Uterus (tissue), 4 donors: Measurements from ENCODE around the gene FBL. TPM values are rescaled to one million over a fixed set of nuclear protein-coding genes. Genes with fewer than 3 reads are reported as not detected.

Experiments
- DNase-seq, 2 donors: peaks; one replicate each; pipeline ENCODE4 v3.0.0-alpha.2; 2019 to 2020
- H3K27ac ChIP-seq, 2 donors: fragments of 200-600 bp; sonication (generic); 1 replicate in 1 of 2; 2 replicates in 1 of 2; pipeline ENCODE4 v1.5.1; 2016 to 2018
- H3K27me3 ChIP-seq, 2 donors: fragments of 200-600 bp; sonication (generic); one replicate each; pipeline ENCODE4 v1.5.1; 2018 to 2019; ENCODE audit warnings: control low read depth in 1 of 2
- H3K36me3 ChIP-seq, 2 donors: fragments of 200-600 bp; sonication (generic); one replicate each; pipeline ENCODE4 v1.5.1; 2019; ENCODE audit warnings: control low read depth in 1 of 2
- H3K4me1 ChIP-seq, 2 donors: fragments of 200-600 bp; sonication (generic); one replicate each; pipeline ENCODE4 v1.5.1; 2018 to 2019; ENCODE audit warnings: control low read depth in 1 of 2
- H3K4me3 ChIP-seq, 2 donors: fragments of 200-600 bp; sonication (generic); 1 replicate in 1 of 2; 2 replicates in 1 of 2; pipeline ENCODE4 v1.5.1; 2018 to 2019; ENCODE audit warnings: mild to moderate bottlenecking in 1 of 2
- H3K9me3 ChIP-seq, 2 donors: fragments of 200-600 bp; sonication (generic); one replicate each; pipeline ENCODE4 v1.5.1; 2019; ENCODE audit warnings: control low read depth in 1 of 2
- POLR2A ChIP-seq, 2 donors: fragments of 450-650 bp; IDR thresholded peaks; one replicate each; pipeline ENCODE4 v1.6.1; 2016; ENCODE audit warnings: antibody characterized with exemption in 2 of 2, mild to moderate bottlenecking in 1 of 2, moderate library complexity in 1 of 2
- intact Hi-C: fragments of 100-400 bp; cut with DNase I; formaldehyde crosslinking; loops from one replicate; pipeline ENCODE4 v1.15.1; 2023; ENCODE audit warnings: low total_unique reads
- total RNA-seq, 4 donors: library from RNA; depleted of rRNA in 3 of 4; stranded (reverse); fragments of >200 nt in 3 of 4; gene quantifications; one replicate each; pipeline versions ENCODE4 v1.1.0 to v1.2.4, GENCODE V29; 2014 to 2023
- TF ChIP-seq, protein P1 (sequence below), 4 experiments: fragments of 200-600 bp in 2 of 4; fragments of 450-650 bp in 2 of 4; sonication (generic) in 2 of 4; IDR thresholded peaks; one replicate each; pipeline ENCODE4 v1.5.1; 2016 to 2019; ENCODE audit warnings: antibody characterized with exemption in 4 of 4, mild to moderate bottlenecking in 2 of 4, moderate library complexity in 1 of 4
- donor health status: DM: yes; HTN: yes; CAD: no.

FBL gene
- total RNA-seq, 4 donors from 2014 or later = 71.7 to 327 (median 277) TPM

DNA sequence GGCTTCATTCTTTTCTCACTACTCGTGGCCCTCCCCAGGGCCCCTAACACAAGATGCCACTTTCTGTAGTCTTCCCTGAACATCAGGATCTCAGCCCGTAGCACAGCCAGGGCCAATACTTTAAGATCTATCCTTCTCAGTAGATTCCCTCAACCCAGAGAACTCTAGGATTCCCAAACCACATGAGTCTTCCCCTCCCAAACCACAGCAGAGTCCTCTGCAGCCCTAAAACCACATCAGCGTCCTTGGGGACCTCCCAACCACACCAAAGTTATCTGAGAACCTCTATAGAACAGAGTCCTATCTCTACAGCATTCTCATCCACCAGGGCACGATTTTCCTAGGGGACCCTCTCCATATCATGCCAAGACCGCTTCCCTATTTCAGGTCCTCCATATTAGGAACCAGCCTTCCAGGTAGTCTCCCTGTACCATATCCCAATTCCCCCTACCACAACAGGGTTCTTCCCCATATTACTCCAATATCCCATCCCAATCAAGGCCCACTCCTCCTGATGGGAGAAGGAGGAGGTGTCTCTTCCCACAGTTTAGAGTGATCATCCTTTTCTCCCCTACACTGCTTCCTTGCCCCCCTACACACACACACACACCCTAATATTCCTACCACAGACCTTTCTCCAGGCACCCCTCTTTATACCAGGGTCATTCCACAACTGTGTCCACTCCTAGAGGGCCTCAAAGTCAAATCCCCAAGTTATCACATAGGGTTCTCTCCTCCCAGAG, 13.7 kb downstream of the FBL start:
- Histone ChIP-seq H3K4me1 (peaks cover 0 to 14% of the 10 kb centered on the region in 2 donors), H3K4me3 (peak overlapping the region; percentile 90 to 92), H3K27ac (peak overlapping the region; percentile 89), H3K9me3 (no peaks in the 10 kb centered on the region), H3K27me3 (no peaks in the 10 kb centered on the region), H3K36me3 (no peaks in the 10 kb centered on the region)
- intact Hi-C loops = no loop called here
- no peak for TF ChIP-seq POLR2A (IDR thresholded peaks at IDR 0.05)
- TF ChIP-seq, protein P1, sequence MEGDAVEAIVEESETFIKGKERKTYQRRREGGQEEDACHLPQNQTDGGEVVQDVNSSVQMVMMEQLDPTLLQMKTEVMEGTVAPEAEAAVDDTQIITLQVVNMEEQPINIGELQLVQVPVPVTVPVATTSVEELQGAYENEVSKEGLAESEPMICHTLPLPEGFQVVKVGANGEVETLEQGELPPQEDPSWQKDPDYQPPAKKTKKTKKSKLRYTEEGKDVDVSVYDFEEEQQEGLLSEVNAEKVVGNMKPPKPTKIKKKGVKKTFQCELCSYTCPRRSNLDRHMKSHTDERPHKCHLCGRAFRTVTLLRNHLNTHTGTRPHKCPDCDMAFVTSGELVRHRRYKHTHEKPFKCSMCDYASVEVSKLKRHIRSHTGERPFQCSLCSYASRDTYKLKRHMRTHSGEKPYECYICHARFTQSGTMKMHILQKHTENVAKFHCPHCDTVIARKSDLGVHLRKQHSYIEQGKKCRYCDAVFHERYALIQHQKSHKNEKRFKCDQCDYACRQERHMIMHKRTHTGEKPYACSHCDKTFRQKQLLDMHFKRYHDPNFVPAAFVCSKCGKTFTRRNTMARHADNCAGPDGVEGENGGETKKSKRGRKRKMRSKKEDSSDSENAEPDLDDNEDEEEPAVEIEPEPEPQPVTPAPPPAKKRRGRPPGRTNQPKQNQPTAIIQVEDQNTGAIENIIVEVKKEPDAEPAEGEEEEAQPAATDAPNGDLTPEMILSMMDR (IDR thresholded peaks at IDR 0.05) = no peak
- no peak for DNase-seq

DNA sequence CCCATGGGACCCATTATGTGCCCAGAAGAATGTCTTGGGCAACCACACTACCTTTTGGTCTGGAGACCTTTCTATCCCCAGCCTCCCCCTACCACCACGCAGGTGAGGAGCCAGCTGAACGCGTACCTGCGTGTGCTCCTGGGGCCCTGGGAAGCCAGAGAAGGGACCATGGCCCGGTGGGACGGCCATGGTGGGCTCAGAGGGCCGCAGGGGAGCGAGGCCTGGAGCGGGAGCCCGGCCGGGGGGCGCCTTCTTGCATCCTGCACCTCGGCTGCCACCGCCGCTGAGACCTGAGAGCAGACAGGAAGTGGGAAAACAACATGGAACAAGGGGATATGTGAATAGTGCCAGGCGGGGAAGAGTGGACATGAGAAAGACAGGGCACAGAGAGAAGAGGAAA, 14.5 kb downstream of the FBL start:
- H3K27ac ChIP-seq = no peak overlapping the region
- H3K27me3 ChIP-seq = no peaks in the 10 kb centered on the region
- no peaks in the 10 kb centered on the region for H3K36me3 ChIP-seq
- H3K9me3 ChIP-seq = no peaks in the 10 kb centered on the region
- intact Hi-C loops = no loop called here
- peaks cover 0 to 14% of the 10 kb centered on the region in 2 donors for H3K4me1 ChIP-seq
- no peak for TF ChIP-seq POLR2A (IDR thresholded peaks at IDR 0.05)
- TF ChIP-seq, protein P1 (IDR thresholded peaks at IDR 0.05) = no peak
- DNase-seq = no peak
- H3K4me3 ChIP-seq = no peak overlapping the region

DNA sequence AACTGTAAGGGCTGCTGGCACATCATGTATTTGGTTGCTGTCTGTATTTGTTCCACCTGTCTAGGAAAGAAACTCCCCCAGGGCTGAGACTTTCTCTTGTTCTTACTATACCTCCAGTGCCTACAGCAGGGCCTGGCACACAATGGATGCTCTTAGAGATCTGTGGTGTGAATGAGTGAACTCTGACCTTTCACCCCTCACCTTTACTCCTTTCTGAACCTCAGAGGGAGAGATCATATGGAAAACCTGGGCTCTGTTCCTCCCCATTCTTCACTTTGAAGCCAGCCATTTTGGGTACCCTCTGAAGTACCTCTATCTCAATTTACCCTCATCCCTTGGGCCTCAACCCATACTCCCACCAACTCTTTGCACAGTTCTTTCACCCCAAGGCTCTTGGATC, 15.3 kb downstream of the FBL start:
- DNase-seq = no peak
- Histone ChIP-seq H3K27me3 (no peaks in the 10 kb centered on the region), H3K9me3 (no peaks in the 10 kb centered on the region), H3K27ac (no peak overlapping the region), H3K4me3 (no peak overlapping the region), H3K4me1 (peaks cover 0 to 14% of the 10 kb centered on the region in 2 donors), H3K36me3 (no peaks in the 10 kb centered on the region)
- no peak for TF ChIP-seq POLR2A (IDR thresholded peaks at IDR 0.05)
- TF ChIP-seq, protein P1 (IDR thresholded peaks at IDR 0.05) = no peak
- intact Hi-C loops = no loop called here

DNA sequence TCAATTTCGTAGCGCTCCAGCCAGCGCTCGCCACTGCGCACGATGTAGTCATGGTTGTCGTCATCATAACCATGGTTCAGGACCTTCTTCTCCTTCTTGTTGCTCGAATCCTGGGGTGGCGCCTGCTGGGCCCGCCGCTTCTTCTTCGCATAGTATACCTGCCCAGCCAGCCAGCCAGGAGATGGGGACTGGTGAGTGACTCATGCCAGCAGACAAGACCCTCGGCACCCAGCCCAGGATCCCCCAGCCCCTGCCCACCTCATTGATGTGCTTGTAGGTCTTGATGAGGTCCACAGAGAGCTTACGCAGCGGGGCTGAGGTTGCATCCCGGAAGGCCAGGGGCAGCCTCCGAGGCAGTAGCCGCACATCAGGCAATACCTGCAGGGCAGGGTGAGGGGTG, 15.8 kb downstream of the FBL start:
- peaks cover 0 to 14% of the 10 kb centered on the region in 2 donors for H3K4me1 ChIP-seq
- H3K36me3 ChIP-seq = no peaks in the 10 kb centered on the region
- no peak for DNase-seq
- no peak overlapping the region for H3K27ac ChIP-seq
- H3K9me3 ChIP-seq = no peaks in the 10 kb centered on the region
- H3K4me3 ChIP-seq = no peak overlapping the region
- TF ChIP-seq POLR2A (IDR thresholded peaks at IDR 0.05) = no peak
- TF ChIP-seq, protein P1 (IDR thresholded peaks at IDR 0.05) = no peak
- intact Hi-C loops = no loop called here
- no peaks in the 10 kb centered on the region for H3K27me3 ChIP-seq

DNA sequence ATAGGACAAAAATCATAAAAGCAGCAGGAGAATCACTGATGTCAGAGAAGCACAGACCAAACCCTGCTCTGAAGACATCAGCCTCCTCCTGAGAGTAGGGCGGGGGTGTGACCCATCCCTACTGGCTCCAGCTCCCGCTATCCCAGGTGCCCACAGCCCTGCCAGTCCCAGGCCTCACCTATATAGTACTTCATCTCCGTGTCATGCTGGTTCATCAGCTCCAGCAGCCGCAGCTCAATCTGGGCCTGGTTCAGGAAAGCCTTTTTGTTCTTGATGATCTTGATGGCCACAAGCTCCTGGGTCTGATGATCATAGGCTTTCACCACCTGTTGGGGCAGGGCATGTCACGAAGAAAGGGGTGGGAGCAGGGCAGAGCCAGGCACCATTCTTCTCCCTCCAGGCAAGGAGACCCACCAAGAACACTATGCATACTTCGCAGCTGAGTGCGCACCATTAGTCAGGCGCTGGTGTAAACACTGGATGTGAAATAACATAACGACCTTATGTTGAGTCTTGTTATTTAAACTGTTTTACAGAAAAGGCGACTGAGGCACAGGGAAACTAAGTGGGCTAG, 16.4 kb downstream of the FBL start:
- Histone ChIP-seq H3K4me1 (peaks cover 0 to 14% of the 10 kb centered on the region in 2 donors), H3K4me3 (no peak overlapping the region), H3K9me3 (no peaks in the 10 kb centered on the region), H3K27ac (no peak overlapping the region), H3K36me3 (no peaks in the 10 kb centered on the region), H3K27me3 (no peaks in the 10 kb centered on the region)
- intact Hi-C loops = no loop called here
- TF ChIP-seq POLR2A (IDR thresholded peaks at IDR 0.05) = no peak
- TF ChIP-seq, protein P1 (IDR thresholded peaks at IDR 0.05) = no peak
- DNase-seq = no peak
